HG02981 (cell line): ENCODE data around the gene LANCL2.
"Not testable (repeated sequence)": the region's sequence is repeated elsewhere in the genome, so short reads cannot be mapped to it uniquely, and the experiment has no call there.

ENCODE experiments used
- ATAC-seq: cut with Tn5 transposase; IDR thresholded peaks from one replicate; pipeline ENCODE4 v1.9.1; 2021; ENCODE audit warnings: mild to moderate bottlenecking, moderate library complexity; ENCODE audit not compliant: unreplicated experiment

Gene LANCL2

DNA sequence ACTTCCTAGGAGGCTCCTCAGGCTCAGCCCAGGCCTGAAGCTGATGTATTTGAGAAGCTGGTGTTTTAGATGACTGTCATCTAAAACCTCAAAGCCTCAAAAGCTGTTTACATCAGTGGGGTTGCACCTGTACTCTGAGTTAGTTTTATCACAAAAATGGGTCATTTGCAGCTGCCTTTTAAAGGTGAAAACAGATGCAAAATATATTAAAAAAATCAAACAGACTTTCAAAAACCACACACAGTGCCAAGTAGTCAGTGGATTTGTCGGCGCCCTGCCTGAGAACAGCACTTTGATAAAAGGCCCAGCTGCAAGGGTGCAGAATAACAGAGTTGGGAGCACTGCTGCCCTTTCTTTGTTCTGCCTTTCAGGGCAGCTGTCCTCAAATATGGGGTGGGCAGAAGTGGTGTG, 104.1 kb downstream of the LANCL2 start:
- no peak for ATAC-seq

- no peak for ATAC-seq
Observed at GRCh38 chr7:55469721-55470120, 104.6 kb downstream of the LANCL2 start.

- ATAC-seq = no peak
Observed at GRCh38 chr7:55470261-55470660, 105.1 kb downstream of the LANCL2 start.

DNA sequence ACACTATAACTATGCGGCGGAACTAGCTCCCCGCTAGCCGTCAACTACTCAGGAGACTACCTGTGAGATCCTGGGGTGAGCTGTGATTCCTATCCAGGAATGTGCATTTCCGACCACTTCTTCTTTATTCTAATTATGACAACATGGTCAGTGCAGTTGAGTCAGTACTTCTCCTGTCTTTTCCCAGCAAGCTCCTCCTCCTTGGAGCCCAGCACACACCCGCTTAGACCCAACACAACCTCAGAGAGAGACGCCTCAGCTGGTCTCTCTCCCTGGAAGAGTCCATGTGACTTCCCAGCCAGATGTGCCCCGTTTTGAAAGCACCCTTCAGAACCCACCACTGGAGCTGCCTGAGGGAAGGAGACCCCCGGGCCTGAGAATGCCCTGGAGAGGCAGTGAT, 106.5 kb downstream of the LANCL2 start:
- ATAC-seq = not testable (repeated sequence)

GRCh38 chr7:55472406-55472805, 107.3 kb downstream of the LANCL2 start:
- ATAC-seq = not testable (repeated sequence)

GRCh38 chr7:55472928-55473725, 108.0 kb downstream of the LANCL2 start:
- ATAC-seq = no peak

GRCh38 chr7:55473932-55474331, 108.8 kb downstream of the LANCL2 start:
- ATAC-seq = no peak

GRCh38 chr7:55474944-55475854, 110.1 kb downstream of the LANCL2 start:
- no peak for ATAC-seq

GRCh38 chr7:55475855-55476803, 111.0 kb downstream of the LANCL2 start:
- ATAC-seq = no peak

DNA sequence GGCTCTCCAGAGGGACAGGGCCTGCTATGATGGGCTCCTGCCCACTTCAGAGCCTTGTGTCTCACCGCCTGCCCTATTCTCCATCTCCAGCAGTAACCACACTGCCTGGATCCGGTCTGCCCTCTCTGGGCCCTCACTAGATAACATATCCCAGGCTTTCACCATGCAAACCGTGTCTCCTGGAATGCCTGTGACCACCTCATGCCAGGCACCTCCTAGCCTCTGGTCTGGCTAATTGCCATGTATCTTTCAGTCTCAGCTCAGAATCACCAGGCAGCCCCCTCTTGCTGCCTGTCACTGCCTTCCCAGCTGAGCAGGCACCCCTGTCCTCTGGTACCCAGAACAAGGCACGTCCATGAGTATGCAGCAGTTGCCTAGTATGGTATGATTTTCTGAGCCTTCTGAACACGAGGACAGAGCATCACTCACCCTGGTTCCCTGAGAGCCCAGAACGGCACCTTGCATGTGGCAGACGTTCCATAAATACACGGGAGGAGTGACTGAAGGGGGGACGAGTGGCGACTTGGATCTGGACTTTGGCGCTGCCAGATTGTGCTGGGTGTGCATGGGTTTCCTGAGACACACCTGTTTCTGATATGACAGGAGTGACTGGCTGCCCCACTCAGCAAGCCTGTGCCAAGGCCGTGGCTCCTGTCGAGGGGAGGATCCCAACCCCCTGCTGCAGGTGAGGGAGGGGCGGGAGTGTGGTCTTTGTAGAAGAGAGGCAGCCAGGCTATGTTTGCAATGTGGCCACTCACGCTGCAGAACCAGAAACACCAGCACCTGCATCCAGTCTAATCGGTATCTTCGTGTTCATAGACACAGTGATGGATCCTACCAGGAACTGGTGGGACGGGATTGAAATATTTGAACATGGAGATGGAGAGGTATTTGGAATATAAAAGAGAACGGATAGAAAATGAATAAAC, 112.0 kb downstream of the LANCL2 start:
- no peak for ATAC-seq

DNA sequence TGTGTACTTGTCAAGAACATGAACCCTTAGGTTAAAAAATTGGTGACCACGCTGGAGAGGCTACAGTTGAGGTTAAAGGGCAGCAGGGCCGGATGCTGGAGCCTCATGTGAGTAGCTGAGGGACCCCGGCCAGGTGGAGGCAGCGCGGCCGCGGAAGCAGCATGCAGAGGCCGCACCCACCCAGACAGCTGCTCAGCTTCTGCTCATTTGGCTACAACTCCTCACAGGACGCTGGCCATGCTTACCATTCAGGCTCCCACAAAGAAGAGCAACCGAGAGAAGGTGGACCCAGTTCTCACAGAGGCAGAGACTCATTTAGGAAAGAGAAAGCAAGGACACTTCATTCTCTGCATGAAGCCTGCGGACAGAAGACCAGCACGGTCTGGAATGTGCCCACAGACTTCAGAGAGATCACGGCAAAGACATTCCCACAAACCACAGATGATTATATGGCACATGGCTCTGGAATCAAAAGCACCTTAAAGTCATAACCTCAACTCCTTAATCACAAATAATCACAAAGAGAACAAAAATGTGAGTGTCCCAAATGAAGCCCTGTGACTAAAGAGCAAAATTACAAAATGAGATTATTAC, 112.7 kb downstream of the LANCL2 start:
- no peak for ATAC-seq

- no peak for ATAC-seq
Observed at GRCh38 chr7:55478700-55479099, 113.6 kb downstream of the LANCL2 start.

GRCh38 chr7:55481155-55481554, 116.0 kb downstream of the LANCL2 start:
- no peak for ATAC-seq

- no peak for ATAC-seq
Observed at GRCh38 chr7:55483046-55483445, 117.9 kb downstream of the LANCL2 start.
